ENCODE results near the gene UPK3B.
"Not testable (repeated sequence)": the region's sequence is repeated elsewhere in the genome, so short reads cannot be mapped to it uniquely, and the experiment has no call there.

GRCh38 chr7:76543197-76543596 is 32.8 kb downstream of the UPK3B start, which contains the start of gene SPDYE16:
- TF ChIP-seq CTCF (IDR thresholded peaks at IDR 0.05; ENCODE audit: insufficient read depth, low read depth, low read length); EZH2 (IDR thresholded peaks at IDR 0.05; ENCODE audit: insufficient read depth, low read length): not testable (repeated sequence)

All from astrocyte (in vitro differentiated cells and primary cell).